Measurements from ENCODE around the gene STING1. TPM values are rescaled to one million over a fixed set of nuclear protein-coding genes. Genes with fewer than 3 reads are reported as not detected.
"Not testable (repeated sequence)": the region's sequence is repeated elsewhere in the genome, so short reads cannot be mapped to it uniquely, and the experiment has no call there.

The STING1 gene
- total RNA-seq, 1 experiment from 2014 or later = not detected

DNA sequence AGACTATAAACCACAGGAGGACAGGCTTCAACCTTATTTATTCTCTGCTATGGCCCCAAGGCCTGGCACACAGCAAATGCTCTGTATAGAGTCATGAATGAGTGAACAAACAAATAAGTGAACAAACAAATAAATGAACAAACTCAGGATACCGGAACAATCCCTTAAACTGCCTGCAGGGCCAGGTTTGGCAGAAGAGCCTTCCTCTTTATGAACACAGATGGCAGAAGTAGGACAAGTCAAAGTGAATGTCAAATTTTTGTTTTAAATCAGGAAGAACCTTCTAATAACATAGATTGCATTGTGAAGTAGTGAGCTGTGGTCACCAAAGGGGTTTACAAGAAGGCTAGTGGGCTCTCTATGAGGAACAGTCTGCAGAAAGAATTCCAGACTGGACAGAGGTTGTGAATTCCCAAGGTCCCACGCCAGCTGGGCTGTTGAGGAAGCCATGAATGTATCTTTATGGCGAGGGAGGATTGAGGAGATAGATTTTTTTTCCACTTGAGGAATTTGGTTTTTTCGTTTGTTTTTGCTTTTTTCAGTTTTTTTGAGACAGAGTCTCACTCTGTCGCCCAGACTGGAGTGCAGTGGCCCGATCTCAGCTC is 30.3 kb upstream of the STING1 start:
- Histone ChIP-seq H3K4me3 (ENCODE audit: low read depth, low read length) (no peak overlapping the region), H3K27me3 (replicated peaks; ENCODE audit: control insufficient read depth, insufficient read depth, low read length) (no peaks in the 10 kb centered on the region), H3K36me3 (ENCODE audit: control insufficient read depth, insufficient read depth, low read length) (no peaks in the 10 kb centered on the region), H3K4me1 (peaks cover 11% of the 10 kb centered on the region), H3K9me3 (no peaks in the 10 kb centered on the region)
- DNase-seq = no peak
- ChIA-PET POLR2A (interaction anchor here (0.6 to 1.1 kb wide), 2 partner anchors 90 to 150 kb away, joined by 3 to 5 read pairs; no protein-coding TSS in a partner anchor), CTCF (interaction anchor here (0.6 to 2.1 kb wide), 6 partner anchors 12 to 171 kb away, joined by 3 to 36 read pairs (median 6); partner anchors contain the start of gene DNAJC18)
- Mint-ChIP-seq H3K36me3 (ENCODE audit: insufficient read depth, unreplicated experiment) (no peaks in the 10 kb centered on the region), H3K27me3 (ENCODE audit: insufficient read depth, unreplicated experiment) (no peaks in the 10 kb centered on the region), H3K4me1 (ENCODE audit: low read depth, unreplicated experiment) (peaks cover 7% of the 10 kb centered on the region), H3K4me3 (ENCODE audit: unreplicated experiment) (no peak overlapping the region), H3K27ac (ENCODE audit: unreplicated experiment) (peak overlapping the region; percentile 51), H3K9me3 (ENCODE audit: unreplicated experiment) (no peaks in the 10 kb centered on the region)
- TF ChIP-seq, protein P1, sequence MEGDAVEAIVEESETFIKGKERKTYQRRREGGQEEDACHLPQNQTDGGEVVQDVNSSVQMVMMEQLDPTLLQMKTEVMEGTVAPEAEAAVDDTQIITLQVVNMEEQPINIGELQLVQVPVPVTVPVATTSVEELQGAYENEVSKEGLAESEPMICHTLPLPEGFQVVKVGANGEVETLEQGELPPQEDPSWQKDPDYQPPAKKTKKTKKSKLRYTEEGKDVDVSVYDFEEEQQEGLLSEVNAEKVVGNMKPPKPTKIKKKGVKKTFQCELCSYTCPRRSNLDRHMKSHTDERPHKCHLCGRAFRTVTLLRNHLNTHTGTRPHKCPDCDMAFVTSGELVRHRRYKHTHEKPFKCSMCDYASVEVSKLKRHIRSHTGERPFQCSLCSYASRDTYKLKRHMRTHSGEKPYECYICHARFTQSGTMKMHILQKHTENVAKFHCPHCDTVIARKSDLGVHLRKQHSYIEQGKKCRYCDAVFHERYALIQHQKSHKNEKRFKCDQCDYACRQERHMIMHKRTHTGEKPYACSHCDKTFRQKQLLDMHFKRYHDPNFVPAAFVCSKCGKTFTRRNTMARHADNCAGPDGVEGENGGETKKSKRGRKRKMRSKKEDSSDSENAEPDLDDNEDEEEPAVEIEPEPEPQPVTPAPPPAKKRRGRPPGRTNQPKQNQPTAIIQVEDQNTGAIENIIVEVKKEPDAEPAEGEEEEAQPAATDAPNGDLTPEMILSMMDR (IDR thresholded peaks at IDR 0.05; ENCODE audit: insufficient read depth in 1 of 2, low read depth in 1 of 2, low read length in 1 of 2, severe bottlenecking in 1 of 2, unreplicated experiment in 1 of 2) = no peak
- BruUV-seq (replicated peaks) = no TSS peak
- intact Hi-C loops (cut with micrococcal nuclease; ENCODE audit: unreplicated experiment) = loop anchor here (1.0 to 5.0 kb wide), 2 partner anchors 36 to 91 kb away; no protein-coding TSS in a partner anchor

DNA sequence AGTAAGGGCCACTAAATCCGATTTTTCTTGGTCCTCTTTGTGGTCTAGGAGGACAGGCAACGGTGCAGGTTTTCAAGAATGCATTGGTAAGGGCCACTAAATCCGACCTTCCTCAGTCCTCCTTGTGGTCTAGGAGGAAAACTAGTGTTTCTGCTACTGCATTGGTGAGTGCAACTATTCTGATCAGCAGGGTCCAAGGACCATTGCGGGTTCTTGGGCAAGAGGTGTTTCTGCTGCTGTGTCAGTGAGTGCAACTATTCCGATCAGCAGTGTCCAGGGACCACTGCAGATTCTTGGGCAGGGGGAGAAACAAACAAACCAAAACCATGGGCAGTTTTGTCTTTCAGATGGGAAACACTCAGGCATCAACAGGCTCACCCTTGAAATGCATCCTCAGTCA is 22.2 kb upstream of the STING1 start:
- POLR2A ChIA-PET; H3K36me3 Mint-ChIP-seq (ENCODE audit: insufficient read depth, unreplicated experiment); H3K4me1 Mint-ChIP-seq (ENCODE audit: low read depth, unreplicated experiment); H3K9me3 ChIP-seq; BruUV-seq (replicated peaks); H3K27ac Mint-ChIP-seq (ENCODE audit: unreplicated experiment); H3K4me3 ChIP-seq (ENCODE audit: low read depth, low read length); H3K9me3 Mint-ChIP-seq (ENCODE audit: unreplicated experiment); H3K27me3 ChIP-seq (replicated peaks; ENCODE audit: control insufficient read depth, insufficient read depth, low read length); DNase-seq; H3K4me3 Mint-ChIP-seq (ENCODE audit: unreplicated experiment); CTCF ChIA-PET; H3K4me1 ChIP-seq; intact Hi-C loops (cut with micrococcal nuclease; ENCODE audit: unreplicated experiment); H3K27me3 Mint-ChIP-seq (ENCODE audit: insufficient read depth, unreplicated experiment); H3K36me3 ChIP-seq (ENCODE audit: control insufficient read depth, insufficient read depth, low read length): not testable (repeated sequence)

DNA sequence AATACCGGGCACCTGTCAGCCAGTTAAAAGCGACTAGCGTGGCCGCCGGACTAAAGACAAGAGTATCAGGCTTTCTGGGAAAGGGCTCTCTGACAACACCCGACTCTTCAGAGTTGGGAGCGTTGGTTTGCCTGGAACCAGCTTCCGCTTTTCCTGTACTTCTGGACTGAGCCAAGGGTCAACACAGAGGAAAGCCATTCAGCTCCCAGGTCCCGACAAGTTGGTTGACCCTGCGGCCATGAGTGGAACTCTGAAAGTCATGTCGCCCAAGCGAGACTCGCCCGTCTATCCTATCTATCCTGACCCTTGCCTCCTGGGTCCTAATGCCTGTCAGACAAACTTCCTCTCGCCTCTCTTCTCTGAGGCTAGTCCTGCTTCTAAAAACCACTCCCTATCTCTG is 21.3 kb upstream of the STING1 start:
- H3K27ac Mint-ChIP-seq (ENCODE audit: unreplicated experiment); H3K4me1 ChIP-seq; H3K4me3 Mint-ChIP-seq (ENCODE audit: unreplicated experiment); H3K36me3 Mint-ChIP-seq (ENCODE audit: insufficient read depth, unreplicated experiment); H3K4me3 ChIP-seq (ENCODE audit: low read depth, low read length); BruUV-seq (replicated peaks); CTCF ChIA-PET; H3K36me3 ChIP-seq (ENCODE audit: control insufficient read depth, insufficient read depth, low read length); DNase-seq; H3K27me3 ChIP-seq (replicated peaks; ENCODE audit: control insufficient read depth, insufficient read depth, low read length); intact Hi-C loops (cut with micrococcal nuclease; ENCODE audit: unreplicated experiment); H3K4me1 Mint-ChIP-seq (ENCODE audit: low read depth, unreplicated experiment); H3K9me3 Mint-ChIP-seq (ENCODE audit: unreplicated experiment); H3K9me3 ChIP-seq; H3K27me3 Mint-ChIP-seq (ENCODE audit: insufficient read depth, unreplicated experiment); POLR2A ChIA-PET: not testable (repeated sequence)

DNA sequence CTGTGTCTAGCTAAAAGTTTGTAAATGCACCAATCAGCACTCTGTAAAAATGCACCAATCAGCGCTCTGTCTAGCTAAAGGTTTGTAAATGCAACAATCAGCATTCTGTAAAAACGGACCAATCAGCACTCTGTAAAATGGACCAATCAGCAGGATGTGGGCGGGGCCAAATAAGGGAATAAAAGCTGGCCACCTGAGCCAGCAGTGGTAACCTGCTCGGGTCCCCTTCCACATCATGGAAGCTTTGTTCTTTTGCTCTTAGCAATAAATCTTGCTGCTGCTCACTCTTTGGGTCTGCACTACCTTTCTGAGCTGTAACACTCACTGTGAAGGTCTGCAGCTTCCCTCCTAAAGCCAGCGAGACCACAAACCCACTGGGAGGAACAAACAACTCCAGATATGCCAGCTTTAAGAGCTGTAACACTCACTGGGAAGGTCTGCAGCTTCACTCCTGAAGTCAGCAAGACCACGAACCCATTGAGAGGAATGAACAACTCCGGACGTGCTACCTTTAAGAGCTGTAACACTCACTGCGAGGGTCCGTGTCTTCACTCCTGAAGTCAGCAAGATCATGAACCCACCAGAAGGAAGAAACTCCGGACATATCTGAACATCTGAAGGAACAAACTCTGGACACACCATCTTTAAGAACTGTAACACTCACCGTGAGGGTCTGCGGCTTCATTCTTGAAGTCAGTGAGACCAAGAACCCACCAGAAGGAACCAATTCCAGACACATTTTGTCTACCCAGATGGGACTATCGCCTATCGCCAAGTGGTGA is 20.7 kb upstream of the STING1 start:
- H3K27me3 ChIP-seq (replicated peaks; ENCODE audit: control insufficient read depth, insufficient read depth, low read length); H3K27ac Mint-ChIP-seq (ENCODE audit: unreplicated experiment); H3K4me3 ChIP-seq (ENCODE audit: low read depth, low read length); H3K36me3 Mint-ChIP-seq (ENCODE audit: insufficient read depth, unreplicated experiment); intact Hi-C loops (cut with micrococcal nuclease; ENCODE audit: unreplicated experiment); H3K4me1 Mint-ChIP-seq (ENCODE audit: low read depth, unreplicated experiment); H3K9me3 ChIP-seq; BruUV-seq (replicated peaks); H3K4me3 Mint-ChIP-seq (ENCODE audit: unreplicated experiment); H3K36me3 ChIP-seq (ENCODE audit: control insufficient read depth, insufficient read depth, low read length); DNase-seq; H3K9me3 Mint-ChIP-seq (ENCODE audit: unreplicated experiment); H3K27me3 Mint-ChIP-seq (ENCODE audit: insufficient read depth, unreplicated experiment); H3K4me1 ChIP-seq: not testable (repeated sequence)
- ChIA-PET POLR2A (interaction anchor here (0.7 kb wide), 1 partner anchor 9 kb away, joined by 3 read pairs; no protein-coding TSS in a partner anchor), CTCF (interaction anchor here (0.6 kb wide), 1 partner anchor 44 kb away, joined by 3 read pairs; no protein-coding TSS in a partner anchor)
